ENCODE results near the gene IFNA7.

Gene IFNA7

DNA sequence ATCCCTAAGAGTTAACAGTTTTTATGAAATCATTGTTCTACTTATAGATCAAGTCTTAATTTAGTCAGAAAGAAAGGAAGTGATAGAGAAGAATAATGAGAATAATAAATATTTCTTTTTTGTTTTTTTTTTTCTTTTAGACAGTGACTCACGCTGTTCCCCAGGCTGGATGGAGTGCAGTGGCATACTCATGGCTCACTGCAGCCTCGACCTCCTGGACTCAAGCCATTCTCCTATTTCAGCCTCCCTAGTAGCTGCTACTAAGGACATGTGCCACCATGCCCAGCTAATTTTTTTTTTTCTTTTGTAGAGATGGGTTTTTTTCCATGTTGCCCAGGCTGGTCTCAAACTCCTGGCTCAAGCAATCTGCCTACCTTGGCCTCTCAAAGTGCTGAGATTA, 46.5 kb downstream of the IFNA7 start:
- peaks cover 0 to 7% (median 3%) of the 10 kb centered on the region in 4 donors for H3K4me1 ChIP-seq
- no peak overlapping the region for H3K4me3 ChIP-seq
- no peak overlapping the region for H3K27ac ChIP-seq
- TF ChIP-seq, protein P1, sequence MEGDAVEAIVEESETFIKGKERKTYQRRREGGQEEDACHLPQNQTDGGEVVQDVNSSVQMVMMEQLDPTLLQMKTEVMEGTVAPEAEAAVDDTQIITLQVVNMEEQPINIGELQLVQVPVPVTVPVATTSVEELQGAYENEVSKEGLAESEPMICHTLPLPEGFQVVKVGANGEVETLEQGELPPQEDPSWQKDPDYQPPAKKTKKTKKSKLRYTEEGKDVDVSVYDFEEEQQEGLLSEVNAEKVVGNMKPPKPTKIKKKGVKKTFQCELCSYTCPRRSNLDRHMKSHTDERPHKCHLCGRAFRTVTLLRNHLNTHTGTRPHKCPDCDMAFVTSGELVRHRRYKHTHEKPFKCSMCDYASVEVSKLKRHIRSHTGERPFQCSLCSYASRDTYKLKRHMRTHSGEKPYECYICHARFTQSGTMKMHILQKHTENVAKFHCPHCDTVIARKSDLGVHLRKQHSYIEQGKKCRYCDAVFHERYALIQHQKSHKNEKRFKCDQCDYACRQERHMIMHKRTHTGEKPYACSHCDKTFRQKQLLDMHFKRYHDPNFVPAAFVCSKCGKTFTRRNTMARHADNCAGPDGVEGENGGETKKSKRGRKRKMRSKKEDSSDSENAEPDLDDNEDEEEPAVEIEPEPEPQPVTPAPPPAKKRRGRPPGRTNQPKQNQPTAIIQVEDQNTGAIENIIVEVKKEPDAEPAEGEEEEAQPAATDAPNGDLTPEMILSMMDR (IDR thresholded peaks at IDR 0.05): no peak
- no peak for DNase-seq
- H3K36me3 ChIP-seq: no peaks in the 10 kb centered on the region
- intact Hi-C loops (cut with DNase I; ENCODE audit: low total_unique reads): no loop called here
- no peaks in the 10 kb centered on the region for H3K9me3 ChIP-seq
- H3K27me3 ChIP-seq: no peaks in the 10 kb centered on the region

DNA sequence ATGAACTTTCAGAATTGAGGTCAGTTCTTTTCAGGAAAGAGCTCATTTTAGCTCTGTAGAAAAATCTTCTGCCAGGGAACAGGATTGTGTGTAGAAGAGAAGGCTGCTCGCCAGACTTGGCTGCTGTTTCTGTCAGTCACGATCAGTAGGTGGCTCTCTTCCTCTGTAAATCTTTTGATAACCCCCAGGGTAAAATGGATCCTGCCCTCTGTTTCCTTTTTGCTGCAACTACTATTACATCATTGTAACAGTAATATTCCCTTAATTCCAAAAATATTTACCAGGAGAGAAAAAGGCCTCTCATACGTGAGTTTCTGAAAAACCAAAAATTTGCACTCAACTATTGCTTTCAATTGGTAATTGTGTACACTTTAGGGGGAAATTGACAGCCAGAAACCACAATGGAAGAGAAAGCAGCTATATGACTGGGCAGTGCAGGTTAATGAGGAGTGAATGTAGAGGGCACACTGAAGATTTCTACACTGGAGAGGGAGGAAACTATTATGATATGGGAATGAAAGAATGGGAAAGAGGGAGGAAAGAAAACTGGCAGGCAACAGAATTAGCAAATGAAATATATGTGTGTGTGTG, 47.9 kb downstream of the IFNA7 start:
- Histone ChIP-seq H3K9me3 (no peaks in the 10 kb centered on the region), H3K27me3 (no peaks in the 10 kb centered on the region), H3K4me3 (no peak overlapping the region), H3K27ac (no peak overlapping the region), H3K36me3 (no peaks in the 10 kb centered on the region), H3K4me1 (peaks cover 0 to 7% (median 3%) of the 10 kb centered on the region in 4 donors)
- DNase-seq: no peak
- TF ChIP-seq, protein P1 (IDR thresholded peaks at IDR 0.05): no peak
- intact Hi-C loops (cut with DNase I; ENCODE audit: low total_unique reads): no loop called here

DNA sequence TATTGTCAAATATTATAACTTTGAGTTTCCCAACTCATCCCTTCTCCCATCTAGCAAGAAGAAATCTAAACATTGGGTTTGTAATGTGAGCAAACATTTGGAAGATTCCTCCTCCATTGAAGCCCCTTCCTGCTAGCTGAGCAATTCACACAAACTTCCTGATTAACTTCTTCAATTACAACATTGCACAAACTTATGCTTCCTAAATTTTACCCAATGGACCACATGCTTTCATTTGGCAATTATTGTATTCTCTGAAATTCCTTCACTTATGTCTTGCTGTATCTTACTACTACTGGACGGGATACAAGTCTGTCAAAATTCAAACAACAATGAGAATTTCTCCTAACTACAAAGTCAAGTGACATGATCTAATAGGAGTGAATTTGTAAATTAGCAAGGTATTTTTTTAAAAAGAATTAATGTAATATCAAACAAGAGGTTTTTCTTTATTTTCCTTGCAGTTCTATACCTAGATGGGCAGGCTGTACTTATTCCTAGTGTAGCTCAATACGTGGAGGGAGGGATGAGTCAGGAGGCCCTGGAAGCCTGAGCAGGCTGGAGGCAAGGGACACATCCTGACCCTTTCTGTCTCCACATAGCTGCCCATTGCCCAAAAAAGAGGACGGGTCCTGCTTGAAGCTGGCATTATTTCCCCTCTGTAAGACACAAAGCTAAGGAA, 48.5 kb downstream of the IFNA7 start:
- no peak for DNase-seq
- intact Hi-C loops (cut with DNase I; ENCODE audit: low total_unique reads): no loop called here
- H3K9me3 ChIP-seq: no peaks in the 10 kb centered on the region
- no peak overlapping the region for H3K27ac ChIP-seq
- no peak overlapping the region for H3K4me3 ChIP-seq
- H3K4me1 ChIP-seq: peaks cover 0 to 7% (median 3%) of the 10 kb centered on the region in 4 donors
- H3K36me3 ChIP-seq: no peaks in the 10 kb centered on the region
- no peaks in the 10 kb centered on the region for H3K27me3 ChIP-seq
- TF ChIP-seq, protein P1 (IDR thresholded peaks at IDR 0.05): no peak
